ENCODE results near the gene SSRP1.

Gene SSRP1

GRCh38 chr11:57336111-57336666, 497 bp upstream of the SSRP1 start:
- peak in 1 of 2 experiments; percentile 49 for DNase-seq

DNA sequence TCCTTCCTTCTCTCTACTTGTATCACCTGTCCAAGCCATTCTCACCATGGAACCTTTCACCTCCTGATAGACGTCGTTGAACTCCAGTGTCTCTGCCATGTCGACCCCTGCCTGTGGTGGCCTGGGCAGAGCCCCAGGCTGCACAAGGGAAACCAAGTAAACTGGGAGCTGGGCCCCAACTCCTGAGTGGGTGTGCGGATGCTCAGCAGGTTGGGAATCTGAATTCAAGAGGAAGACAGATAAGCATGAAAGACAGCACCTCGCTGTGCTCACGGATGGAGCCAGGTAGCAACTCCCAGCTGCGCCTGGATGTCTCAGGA, 709 bp downstream of the SSRP1 start:
- no peak for DNase-seq

DNA sequence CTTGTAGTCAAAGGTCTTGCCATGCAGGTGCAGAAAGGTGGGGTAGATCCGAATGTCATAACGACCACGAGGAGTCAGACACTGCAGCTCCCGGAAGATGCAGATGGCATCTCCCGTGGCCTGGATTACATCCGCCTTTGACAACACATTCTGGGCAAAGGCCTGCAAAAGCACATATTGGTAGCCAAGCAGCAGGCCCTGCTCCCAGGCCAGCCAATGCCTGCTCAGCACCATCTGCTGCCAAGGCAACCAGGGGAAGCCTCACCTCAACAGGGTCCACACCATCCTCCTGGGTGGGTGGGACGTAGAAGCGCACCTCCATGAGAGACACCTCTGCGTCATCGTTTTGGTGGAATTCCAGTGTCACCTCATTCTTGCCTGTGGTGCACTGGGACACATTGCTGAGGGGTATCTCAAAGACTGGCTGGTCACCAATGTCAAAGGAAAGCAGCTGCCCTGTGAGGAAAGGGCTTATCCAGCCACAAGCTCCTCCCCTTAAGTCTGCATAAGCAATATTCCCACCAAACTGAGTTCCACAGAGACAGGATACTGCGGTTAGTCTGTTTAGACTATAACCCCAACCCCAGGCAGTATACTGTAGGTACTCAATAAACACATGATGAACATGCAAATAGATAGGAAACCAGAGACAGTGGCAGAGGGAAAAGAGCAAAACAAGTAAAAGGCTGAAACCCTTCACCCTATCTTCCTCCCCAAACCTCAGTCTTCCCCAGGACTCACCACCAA, 2.8 kb downstream of the SSRP1 start:
- DNase-seq = no peak

DNA sequence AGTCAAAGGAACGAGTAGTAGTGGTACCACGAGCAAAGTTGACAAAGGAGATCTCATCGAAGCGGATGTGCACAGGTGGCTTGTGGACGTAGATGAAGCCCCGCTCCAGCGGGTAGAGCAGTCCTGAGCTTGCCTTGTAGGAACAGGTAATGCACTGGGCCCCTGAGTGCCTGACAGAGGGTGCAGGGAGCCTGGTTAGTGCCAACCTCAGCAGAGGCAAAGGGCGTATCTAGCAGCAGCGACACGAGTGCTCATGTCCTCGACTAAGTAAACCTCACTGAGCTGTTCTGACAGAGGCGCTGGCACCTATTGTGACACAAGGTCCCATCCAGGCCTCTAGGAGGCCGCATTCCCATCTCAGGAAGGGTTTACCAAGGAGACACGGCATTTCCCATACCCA, 4.0 kb downstream of the SSRP1 start:
- no peak for DNase-seq

- DNase-seq = peak; percentile 51 to 52
Observed at GRCh38 chr11:57330029-57330428, 5.7 kb downstream of the SSRP1 start.

DNA sequence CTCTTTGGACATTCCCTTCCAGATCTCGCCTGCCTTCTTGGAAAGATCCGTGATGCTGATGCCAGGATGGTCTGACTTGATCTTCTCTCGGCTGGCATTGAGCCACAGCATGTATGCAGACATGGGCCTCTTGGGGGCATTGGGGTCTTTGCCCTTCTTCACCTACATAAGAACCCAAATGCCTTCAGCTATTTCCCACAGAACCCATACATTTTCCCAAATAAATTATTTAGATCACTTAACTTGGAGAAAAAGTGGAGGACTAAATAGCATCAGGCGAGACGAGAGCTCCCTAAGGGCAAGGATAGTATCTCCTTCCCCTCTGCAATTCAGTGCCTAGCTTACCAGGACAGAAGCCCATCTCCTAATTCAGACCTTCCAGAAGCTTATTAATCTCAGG, 8.0 kb downstream of the SSRP1 start:
- no peak for DNase-seq

DNA sequence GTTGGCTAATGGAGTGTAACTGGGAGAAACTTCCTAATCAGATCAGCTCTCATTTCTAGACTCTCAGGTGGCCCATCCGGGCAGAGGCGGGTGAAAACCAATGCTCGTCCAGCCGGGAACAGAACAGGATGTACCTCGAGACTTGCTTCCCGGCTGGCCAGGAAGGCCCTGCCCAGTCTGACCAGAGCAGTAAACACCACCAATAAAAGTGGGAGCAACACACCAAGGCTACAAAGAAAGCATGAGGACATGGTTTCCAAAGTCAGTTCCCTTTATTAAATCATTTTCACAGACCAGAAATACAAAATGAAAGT, 10.0 kb downstream of the SSRP1 start:
- DNase-seq = no peak

DNA sequence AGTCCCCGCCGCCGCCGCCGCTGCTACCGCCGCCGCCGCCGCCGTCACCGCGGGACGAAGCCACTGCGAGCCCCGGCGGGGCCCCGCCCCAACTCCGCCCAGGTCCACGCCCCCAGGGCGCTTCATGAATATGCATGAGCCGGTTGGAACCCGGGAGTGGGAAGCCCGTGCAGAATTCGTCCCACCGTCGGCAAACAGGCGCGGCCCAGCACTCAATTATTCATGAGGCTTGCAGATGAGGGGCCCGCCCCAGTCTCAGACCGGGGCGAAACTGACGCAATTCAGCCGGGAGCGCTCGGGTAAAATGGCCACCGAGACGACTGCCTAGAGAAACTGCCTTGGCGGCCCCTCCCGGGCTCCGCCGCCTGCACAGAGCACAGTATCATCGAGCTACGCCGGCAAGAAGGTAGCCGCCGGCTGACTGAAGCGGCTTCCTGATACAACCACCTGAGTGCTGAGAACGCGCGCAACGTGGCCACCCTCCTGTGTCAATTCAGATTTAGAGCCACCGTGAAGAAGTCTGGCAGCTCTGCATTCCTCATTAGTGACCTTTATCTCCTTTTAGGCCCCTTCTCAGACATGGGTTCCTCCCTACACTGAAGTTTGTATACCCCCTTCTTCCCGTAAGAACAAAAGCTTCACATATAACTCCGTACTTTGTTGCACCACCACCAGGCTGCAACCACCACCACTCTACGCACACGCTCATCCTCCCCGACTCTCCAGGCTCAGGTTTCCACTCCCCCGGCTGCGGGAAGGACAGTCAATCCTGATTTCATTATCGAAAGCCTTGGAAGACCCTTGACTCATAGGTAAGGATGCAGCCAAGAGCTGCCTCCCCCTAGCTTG, 10.6 kb downstream of the SSRP1 start, which contains the start of gene TNKS1BP1:
TNKS1BP1 (minus strand) TSS at position 67 of the 849 bp plus-strand sequence. CDS start 3,067 bp downstream, outside the sequence.
- peak; percentile 93 to 95 for DNase-seq

DNA sequence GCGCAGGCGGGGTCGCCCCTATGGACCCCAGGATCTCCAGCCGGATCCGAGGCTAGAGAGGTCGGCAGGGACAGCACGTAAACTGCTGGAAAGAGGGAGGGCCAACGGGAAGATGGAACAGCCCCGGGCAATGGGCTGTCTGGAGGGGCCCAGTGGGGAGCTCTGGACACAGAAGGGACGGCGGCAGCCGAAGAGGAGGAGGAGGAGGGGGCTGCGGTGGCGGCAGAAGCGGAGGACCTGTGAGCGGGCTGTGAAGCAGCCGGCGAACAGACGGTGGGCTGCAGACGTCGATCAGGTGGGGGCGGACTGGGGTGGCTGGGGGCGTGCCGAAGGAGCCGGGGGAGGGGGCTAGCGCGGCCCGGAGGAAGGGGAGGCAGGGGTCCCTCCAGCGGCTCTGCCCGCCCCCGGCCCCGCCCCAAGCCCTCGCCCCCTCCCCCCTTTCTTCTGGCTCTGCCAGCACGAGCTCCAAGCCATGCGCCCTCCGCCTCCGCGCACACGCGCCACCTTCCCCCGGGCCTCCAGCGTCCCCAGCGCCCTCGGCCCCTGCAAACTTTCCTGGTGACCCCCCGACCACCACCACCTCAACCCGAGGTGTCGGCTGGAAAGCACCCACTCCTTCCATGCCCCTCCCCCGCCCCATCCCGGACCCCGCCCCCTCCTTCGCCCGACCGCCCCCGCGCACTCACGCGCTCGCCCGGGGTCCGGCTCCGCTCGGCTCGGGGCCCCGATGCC, 11.4 kb downstream of the SSRP1 start:
- peak in 1 of 2 experiments; percentile 28 for DNase-seq

GRCh38 chr11:57323855-57324153, 11.9 kb downstream of the SSRP1 start:
- DNase-seq = no peak

GRCh38 chr11:57323167-57323854, 12.4 kb downstream of the SSRP1 start:
- DNase-seq = no peak

GRCh38 chr11:57322256-57323166, 13.2 kb downstream of the SSRP1 start:
- peak in 1 of 2 experiments; percentile 37 for DNase-seq

- DNase-seq = no peak
Observed at GRCh38 chr11:57321388-57322255, 14.1 kb downstream of the SSRP1 start.

GRCh38 chr11:57320719-57321387, 14.8 kb downstream of the SSRP1 start:
- no peak for DNase-seq

- DNase-seq = no peak
Observed at GRCh38 chr11:57320067-57320718, 15.5 kb downstream of the SSRP1 start.

DNA sequence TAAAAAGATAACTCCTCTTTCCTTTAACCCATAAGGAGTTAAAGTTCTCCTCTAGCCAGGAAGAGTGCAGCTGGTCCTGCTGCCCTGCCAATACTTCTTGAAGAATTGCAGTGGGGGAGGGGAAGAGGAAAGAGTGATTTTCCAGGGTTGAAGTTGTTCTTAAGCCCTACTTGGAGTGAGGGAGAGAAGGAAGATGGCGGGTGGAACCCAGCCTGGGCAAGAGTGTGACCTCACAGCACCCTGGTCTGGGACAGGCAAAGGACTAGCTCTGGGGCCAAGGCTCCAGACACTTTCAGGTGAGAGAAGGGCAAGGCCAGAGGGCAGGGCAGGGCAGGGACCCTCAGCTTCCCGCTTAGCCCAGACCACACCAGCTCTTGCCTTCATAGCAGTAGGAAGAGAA, 17.5 kb downstream of the SSRP1 start:
- DNase-seq = no peak

GRCh38 chr11:57316017-57316416, 19.7 kb downstream of the SSRP1 start:
- no peak for DNase-seq

GRCh38 chr11:57315491-57315890, 20.2 kb downstream of the SSRP1 start:
- no peak for DNase-seq

DNA sequence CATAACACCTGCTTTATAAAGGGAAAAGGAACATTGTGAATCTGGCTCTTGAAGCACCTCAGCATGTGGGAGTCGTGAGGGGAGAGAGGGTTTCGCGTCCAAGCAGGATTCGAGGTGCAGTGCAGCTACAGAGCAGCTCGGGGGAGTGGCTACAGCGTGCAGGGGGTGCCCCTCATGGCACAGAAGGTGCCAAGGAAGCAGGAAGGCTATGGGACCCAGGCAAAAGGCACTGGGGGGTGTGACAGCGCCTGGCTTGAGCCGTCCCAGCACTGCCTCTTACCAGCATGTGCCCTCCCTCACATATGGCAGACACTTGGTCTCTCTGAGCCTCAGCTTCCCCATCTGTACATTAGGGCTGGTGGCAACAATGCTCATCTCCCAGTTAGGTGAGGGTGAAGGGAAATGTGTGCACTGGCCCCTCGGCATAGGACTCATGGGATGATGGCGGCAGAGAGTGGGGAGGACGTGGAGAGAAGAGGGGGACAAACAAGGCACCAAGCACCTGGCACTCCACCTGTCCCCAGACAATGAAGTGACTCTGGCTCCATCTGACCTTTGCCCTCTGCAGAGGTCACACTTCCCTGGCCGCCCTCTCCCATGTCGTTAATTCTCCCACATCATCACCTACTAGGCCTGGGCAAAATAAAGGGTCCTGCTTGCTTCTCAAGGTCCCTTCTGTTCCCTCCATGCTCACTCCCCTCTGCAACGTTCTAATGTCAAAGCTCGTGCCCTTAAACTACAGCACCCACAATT, 21.3 kb downstream of the SSRP1 start:
- DNase-seq = no peak
